ENCODE results near the gene UBC.
"Not testable (repeated sequence)": the region's sequence is repeated elsewhere in the genome, so short reads cannot be mapped to it uniquely, and the experiment has no call there.

UBC gene

GRCh38 chr12:124938108-124938507 lies 23.7 kb upstream of the UBC start:
- DNase-seq (ENCODE audit: low read depth in 3 of 3, low spot score in 1 of 3): no peak

DNA sequence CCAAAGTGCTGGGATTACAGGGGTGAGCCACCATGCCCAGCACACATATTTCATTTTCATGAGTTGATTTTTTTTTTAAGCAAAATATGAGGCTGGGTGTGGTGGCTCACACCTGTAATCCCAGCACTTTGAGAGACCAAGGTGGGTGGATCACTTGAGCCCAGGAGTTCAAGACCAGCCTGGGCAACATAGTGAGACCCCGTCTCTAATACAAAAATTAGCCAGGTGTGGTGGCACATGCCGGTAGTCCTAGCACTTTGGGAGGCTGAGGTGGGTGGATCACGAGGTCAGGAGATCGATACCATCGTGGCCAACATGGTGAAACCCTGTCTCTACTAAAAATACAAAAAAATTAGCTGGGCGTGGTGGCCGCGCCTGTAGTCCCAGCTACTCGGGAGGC lies 17.1 kb upstream of the UBC start:
- not testable (repeated sequence) for DNase-seq (ENCODE audit: low read depth in 3 of 3, low spot score in 1 of 3)

DNA sequence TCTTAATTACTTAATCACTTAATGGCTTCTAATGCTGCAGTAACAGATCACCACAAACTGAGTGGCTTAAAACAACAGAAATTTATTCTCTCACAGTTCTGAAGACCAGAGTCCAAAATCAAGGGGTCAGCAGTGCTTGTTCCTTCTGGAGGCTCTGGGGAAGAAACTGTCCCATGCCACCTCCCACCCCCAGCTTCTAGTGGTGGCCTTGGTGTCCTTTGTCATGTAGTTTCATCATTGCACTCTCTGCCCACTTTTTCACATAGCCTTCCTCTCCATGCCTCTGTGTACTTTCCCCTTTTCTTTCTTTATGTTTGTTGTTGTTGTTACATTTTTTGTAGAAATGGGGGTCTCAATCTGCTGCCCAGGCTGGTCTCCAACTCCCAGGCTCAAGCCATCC lies 16.1 kb upstream of the UBC start:
- DNase-seq (ENCODE audit: low read depth in 3 of 3, low spot score in 1 of 3): no peak

GRCh38 chr12:124929649-124930419 lies 15.4 kb upstream of the UBC start:
- DNase-seq (ENCODE audit: low read depth in 3 of 3, low spot score in 1 of 3): no peak

DNA sequence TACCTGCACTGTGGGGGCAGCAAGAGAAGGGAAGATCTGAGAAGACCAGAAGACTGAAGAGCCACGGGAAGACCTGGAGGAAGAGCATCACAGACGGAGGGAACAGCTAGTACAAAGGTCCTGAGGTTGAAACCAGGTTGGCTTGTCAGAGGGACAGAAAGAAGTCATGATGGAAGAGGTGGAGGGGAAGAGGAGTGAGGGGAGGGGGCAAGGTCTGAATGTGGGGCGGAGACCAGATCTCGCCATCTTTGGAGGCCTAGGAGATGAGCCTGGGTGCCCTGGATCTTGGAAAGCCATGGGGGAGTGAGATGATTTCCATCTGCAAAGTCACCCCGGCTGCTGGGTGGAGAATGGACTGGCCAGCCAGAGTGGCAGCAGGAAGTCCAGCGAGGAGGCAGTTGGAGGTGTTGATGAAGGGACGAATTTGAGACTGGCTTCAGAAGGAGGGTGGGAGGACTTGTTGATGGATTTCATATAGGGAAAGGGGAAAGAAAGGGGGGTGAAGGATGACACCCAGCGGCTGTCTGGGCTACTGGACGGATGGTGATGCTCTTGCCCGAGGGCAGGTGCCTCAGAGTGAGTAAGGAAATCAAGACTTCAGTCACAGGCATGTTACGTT lies 14.6 kb upstream of the UBC start:
- no peak for DNase-seq (ENCODE audit: low read depth in 3 of 3, low spot score in 1 of 3)

DNA sequence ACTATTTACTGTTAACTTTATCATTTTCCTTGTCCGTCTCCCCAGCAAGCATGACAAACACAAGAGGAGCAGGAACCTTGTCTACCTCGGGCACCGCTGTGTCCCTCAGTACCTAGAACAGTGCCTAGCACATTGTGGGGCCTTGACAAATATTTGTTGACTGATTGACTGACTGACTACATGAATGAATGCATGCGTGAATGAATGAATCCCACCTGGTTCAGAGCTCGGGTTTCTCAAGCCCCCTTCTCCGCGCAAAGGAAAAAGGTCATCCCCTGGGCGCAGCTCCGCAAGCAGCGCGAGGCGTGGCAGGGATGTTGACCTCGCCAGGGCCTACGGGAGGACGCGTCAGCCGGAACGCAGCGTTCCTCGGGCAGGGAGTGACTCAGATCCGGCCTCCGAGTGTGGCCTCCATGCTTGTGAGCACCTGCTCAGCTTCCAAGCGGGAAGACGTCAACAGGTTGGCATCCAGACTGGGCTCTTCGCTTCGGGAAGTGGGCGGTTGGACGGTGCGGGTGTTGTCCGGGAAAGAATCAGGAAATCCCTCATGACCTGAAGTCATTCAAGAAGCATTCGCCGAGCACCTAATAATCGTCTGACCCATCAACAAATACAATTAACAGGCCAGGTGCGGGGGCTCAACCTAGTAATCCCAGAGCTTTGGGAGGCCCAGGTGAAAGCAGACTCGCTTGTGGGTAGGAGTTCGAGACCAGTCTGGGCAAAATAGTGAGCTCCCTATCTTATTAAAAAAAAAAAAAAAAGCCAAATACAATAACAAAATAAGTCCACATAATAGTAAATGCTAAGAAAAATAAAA lies 13.9 kb upstream of the UBC start:
- no peak for DNase-seq (ENCODE audit: low read depth in 3 of 3, low spot score in 1 of 3)

DNA sequence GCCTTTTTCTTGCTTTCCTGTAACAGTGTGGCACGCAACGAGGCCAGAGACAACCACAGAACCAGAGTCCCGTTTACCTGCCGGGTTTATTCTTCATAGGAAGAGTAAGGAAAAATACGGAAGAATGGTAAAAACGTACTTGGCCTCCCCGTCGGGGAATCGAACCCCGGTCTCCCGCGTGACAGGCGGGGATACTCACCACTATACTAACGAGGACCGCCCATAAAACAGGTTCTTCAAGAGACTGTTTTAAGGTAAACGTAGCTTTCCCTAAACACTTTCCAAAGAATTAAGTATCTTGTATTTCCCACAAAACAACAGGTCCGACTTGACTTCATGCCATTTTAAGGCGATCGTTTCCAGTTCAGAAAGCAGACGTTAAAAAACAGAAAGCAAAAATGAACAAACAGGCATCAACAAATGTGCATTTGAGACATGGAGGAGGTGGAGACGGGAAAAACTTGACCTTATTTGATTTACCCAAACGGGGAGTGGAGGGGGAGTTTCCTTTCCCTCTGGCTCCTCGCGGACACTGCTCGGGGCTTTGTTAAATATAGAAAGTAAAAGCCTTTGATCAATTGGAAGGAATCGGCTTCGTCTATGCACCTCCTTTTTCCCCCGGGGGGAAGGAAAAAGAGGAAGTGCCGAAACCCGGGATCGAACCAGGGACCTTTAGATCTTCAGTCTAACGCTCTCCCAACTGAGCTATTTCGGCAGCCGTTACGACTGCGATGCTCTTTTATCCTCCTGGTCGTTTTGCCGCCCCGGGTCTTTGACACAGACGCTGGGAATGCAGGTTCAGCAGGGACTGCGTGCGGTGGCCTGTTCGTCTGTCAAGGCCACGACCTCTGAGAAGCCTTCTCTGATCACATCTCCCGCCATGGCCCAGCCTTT lies 13.0 kb upstream of the UBC start:
- DNase-seq (ENCODE audit: low read depth in 3 of 3, low spot score in 1 of 3): peak; percentile 76 to 98 (median 86)

DNA sequence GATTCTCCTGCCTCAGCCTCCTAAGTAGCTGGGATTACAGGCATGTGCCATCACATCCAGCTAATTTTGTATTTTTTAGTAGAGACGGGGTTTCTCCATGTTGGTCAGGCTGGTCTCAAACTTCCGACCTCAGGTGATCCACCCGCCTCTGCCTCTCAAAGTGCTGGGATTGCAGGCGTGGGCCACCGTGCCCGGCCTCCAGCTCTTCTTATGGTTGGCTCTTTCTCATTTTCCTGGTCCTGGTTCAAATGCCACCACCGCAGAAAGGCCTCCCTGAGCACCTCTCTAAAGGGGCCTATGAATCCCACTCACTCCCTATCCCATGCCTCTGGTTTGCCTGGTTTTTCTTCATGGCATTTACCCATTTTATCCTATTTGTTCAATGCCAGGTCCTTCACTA lies 11.3 kb upstream of the UBC start:
- DNase-seq (ENCODE audit: low read depth in 3 of 3, low spot score in 1 of 3): not testable (repeated sequence)

- DNase-seq (ENCODE audit: low read depth in 3 of 3, low spot score in 1 of 3): no peak
Observed at GRCh38 chr12:124925117-124925516, 10.7 kb upstream of the UBC start.

DNA sequence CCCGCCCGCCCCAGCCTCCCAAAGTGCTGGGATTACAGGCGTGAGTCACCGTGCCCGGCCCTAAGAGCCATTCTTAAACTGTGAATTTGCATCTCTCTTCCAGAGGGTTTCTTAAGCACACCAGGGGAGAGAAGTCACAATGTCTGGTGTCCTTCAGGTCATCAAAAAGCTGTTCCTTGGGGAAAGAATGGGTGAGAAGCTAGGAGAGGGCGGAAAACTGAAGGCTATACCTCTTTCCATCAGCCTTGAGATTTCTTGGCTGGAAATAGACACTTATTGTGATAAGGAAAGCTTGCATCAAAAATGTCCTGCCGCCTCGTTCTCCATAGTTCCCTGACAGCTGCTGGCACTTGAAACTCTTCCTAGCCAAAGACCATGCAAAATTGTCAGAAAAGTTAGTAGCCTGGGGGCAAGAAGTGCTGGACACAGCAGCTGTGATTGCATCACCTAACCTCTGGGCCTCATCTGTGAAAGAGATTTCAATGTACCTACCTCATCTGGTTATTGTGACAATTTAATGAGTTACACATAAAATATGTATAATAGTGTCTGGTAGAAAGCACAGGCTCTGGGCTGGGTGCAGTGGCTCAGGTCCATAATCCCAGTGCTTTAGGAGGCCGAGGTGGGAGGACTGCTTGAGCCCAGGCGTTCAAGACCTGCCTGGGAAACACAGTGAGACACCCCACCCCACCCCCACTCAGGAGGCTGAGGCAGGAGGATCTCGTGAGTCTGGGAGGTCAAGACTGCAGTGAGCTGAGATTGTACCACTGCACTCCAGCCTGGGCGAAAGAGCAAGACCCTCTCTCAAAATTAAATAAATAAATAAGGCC lies 9.7 kb upstream of the UBC start:
- no peak for DNase-seq (ENCODE audit: low read depth in 3 of 3, low spot score in 1 of 3)

DNA sequence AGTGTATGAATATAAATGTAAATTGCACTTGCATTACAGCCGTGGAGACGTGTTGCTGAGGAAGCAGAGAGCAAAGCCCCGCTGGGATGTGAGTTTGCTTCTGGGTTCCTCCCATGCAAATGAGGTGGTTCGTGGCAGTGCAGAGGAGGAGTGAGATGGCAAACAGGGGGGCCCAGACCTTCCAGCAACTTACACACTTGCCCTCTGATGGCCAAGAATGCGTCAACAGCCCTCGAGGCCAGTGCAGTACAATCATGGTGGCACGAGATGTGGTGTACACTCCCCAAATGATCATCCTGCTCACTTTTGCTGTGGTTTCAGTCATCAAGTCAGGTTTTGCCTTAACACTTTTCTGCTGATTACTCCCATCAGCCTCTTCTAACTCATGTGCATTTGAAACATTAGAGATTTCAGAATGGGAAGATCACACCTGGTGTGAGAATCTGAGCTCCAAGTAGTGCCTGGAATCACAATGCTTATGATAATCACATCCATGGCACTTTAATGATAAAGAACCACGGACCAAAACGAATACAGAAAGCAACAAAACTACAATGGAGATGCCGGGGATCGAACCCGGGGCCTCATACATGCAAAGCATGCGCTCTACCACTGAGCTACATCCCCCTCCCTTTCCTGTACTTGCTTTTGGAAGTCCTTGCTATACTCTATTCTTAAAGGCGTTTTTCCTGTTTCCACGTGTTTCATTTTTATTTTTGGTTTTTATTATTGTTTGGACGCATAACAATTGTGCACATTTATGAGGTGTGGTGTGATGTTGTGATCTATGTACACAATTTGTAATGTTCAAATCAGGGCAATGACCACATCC lies 7.0 kb upstream of the UBC start:
- DNase-seq (ENCODE audit: low read depth in 3 of 3, low spot score in 1 of 3): peak in 1 of 3 donors; percentile 64

DNA sequence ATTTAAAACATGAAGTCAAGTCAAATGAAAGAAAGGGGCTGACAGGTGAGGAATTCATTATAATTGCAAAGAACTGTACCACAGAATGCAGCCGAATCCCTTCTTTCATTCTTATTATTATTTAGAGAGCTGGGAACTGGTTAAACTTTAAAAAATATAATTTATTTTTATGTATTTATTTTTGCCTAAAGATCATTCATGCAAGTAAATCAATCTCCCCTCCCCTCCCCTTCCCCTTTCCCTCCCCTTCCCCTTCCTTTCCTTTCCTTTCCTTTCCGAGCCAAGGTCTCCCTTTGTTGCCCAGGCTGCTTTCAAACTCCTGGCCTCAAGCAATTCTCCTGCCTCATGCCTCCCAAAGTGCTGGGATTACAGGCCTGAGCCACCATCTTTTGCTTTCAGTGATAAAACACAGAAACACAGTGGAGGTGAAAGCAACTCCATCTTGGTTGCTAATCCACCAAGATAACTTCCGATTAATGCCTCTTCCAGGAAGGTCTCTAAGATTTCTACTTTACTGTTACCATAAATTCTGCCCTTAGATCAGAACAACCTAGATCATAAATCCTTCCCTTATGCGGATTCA lies 6.0 kb upstream of the UBC start:
- DNase-seq (ENCODE audit: low read depth in 3 of 3, low spot score in 1 of 3): no peak

DNA sequence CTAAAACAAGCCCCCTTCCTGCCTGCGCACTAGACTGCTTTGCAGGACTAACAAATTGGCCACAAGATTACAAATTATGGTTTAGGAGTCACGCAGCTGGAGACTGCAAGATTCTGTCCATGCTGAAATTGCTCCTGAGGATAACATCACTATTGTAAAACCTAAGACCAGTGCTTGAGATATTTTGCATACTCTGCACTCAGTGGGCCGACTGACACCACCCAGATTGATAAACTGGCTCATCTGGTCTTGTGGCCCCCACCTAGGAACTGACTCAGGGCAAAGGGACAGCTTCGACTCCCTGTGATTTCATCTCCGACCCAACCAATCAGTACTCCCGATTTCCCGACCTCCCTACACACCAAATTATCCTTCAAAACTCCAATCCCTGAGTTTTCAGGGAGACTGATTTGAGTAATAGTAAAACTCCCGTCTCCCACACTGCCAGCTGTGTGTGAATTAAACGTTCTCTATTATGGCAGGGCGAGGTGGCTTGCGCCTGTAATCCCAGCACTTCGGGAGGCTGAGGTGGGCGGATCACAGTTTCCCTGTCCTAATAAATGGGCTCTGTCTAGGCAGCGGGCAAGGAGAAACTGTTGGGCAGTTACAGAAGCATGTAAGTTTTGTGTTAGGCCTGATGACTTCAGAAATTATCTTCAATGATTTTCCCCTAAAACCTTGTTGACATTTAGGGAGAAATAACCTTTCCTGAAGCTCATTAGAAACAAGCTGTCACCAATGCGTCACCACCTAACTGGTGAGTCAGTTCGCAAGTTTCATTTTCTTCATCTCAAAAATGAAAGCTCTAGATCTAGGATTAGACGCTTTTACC lies 5.3 kb upstream of the UBC start:
- no peak for DNase-seq (ENCODE audit: low read depth in 3 of 3, low spot score in 1 of 3)

DNA sequence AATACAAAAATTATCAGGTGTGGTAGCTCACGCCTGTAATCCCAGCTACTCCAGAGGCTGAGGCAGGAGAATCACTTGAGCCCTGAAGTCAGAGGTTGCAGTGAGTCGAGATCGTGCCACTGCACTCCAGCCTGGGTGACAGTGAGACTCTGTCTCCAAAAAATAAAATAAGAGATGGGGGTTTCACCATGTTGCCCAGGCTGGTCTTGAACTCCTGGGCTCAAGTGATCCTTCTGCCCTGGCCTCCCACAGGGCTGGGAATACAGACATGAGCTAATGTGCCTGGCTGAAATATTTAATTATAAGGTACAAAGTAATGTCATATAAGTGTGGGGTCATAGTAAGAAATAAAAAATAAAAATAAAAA lies 4.2 kb upstream of the UBC start:
- DNase-seq (ENCODE audit: low read depth in 3 of 3, low spot score in 1 of 3): not testable (repeated sequence)

- DNase-seq (ENCODE audit: low read depth in 3 of 3, low spot score in 1 of 3): no peak
Observed at GRCh38 chr12:124917841-124918621, 3.6 kb upstream of the UBC start.

GRCh38 chr12:124917135-124917840 lies 2.8 kb upstream of the UBC start:
- peak; percentile 69 to 80 (median 69) for DNase-seq (ENCODE audit: low read depth in 3 of 3, low spot score in 1 of 3)

Measured in stimulated activated CD4-positive, alpha-beta T cell treated with anti-CD3 and anti-CD28 coated beads, TNF-alpha, amount 100 ng/mL, for 1 hour (primary cell).